Astrocyte (in vitro differentiated cells and primary cell): ENCODE measurements around the gene DCAF6. TPM values are rescaled to one million over a fixed set of nuclear protein-coding genes. Genes with fewer than 3 reads are reported as not detected.
A peak's percentile ranks its signal among the peaks of the same experiment; 100 is the strongest.

Experiments
- DNase-seq: peaks from one replicate; pipeline ENCODE4 v3.0.0-alpha.2; 2010; ENCODE audit warnings: low read depth
- FAIRE-seq: peaks from 2 replicates; lab custom pipeline; 2011; peaks lifted over from hg19 to GRCh38; lab: Jason Lieb, UNC
- H2AFZ ChIP-seq: 2 replicates; pipeline ENCODE4 v1.6.0; 2012; ENCODE audit warnings: low read depth, low read length, inconsistent platforms
- H3K27ac ChIP-seq: 2 replicates; pipeline ENCODE4 v1.5.1; 2011; ENCODE audit warnings: low read depth, low read length, inconsistent platforms
- H3K27me3 ChIP-seq: 2 replicates; pipeline ENCODE4 v1.6.0; 2011; ENCODE audit warnings: low read length, inconsistent platforms; ENCODE audit not compliant: insufficient read depth
- H3K36me3 ChIP-seq: 2 replicates; pipeline ENCODE4 v1.5.1; 2011; ENCODE audit warnings: low read length, inconsistent platforms; ENCODE audit not compliant: insufficient read depth
- H3K4me1 ChIP-seq: 2 replicates; pipeline ENCODE4 v1.5.1; 2011; ENCODE audit warnings: low read length, inconsistent platforms; ENCODE audit not compliant: insufficient read depth
- H3K4me2 ChIP-seq: 2 replicates; pipeline ENCODE4 v1.6.0; 2012; ENCODE audit warnings: low read length, inconsistent platforms
- H3K4me3 ChIP-seq: 2 replicates; pipeline ENCODE4 v1.5.1; 2011; ENCODE audit warnings: low read depth, mild to moderate bottlenecking, low read length, inconsistent platforms; ENCODE audit not compliant: insufficient read depth
- H3K79me2 ChIP-seq: 2 replicates; pipeline ENCODE4 v1.6.0; 2012; ENCODE audit warnings: mild to moderate bottlenecking, low read length, inconsistent platforms; ENCODE audit not compliant: insufficient read depth
- H3K9ac ChIP-seq: 2 replicates; pipeline ENCODE4 v1.6.0; 2012; ENCODE audit warnings: mild to moderate bottlenecking, low read length, inconsistent platforms
- H3K9me3 ChIP-seq: 2 replicates; pipeline ENCODE4 v1.5.1; 2012; ENCODE audit warnings: low read depth, mild to moderate bottlenecking, low read length, inconsistent platforms; ENCODE audit not compliant: insufficient read depth
- H4K20me1 ChIP-seq: 2 replicates; pipeline ENCODE4 v1.6.0; 2012; ENCODE audit warnings: low read length, inconsistent platforms; ENCODE audit not compliant: insufficient read depth
- H3K27ac Mint-ChIP-seq: one replicate; pipeline ENCODE4 v1.8.0; 2021; ENCODE audit warnings: mild to moderate bottlenecking, mixed read lengths; ENCODE audit not compliant: unreplicated experiment
- H3K27me3 Mint-ChIP-seq: one replicate; pipeline ENCODE4 v1.8.0; 2021; ENCODE audit warnings: low read depth, mixed read lengths; ENCODE audit not compliant: unreplicated experiment
- H3K36me3 Mint-ChIP-seq: one replicate; pipeline ENCODE4 v1.8.0; 2021; ENCODE audit warnings: low read depth, mixed read lengths; ENCODE audit not compliant: unreplicated experiment
- H3K4me1 Mint-ChIP-seq: one replicate; pipeline ENCODE4 v1.8.0; 2021; ENCODE audit warnings: low read depth, mixed read lengths; ENCODE audit not compliant: unreplicated experiment
- H3K4me3 Mint-ChIP-seq: one replicate; pipeline ENCODE4 v1.8.0; 2021; ENCODE audit warnings: mild to moderate bottlenecking, moderate library complexity, mixed read lengths; ENCODE audit not compliant: unreplicated experiment
- H3K9me3 Mint-ChIP-seq: one replicate; pipeline ENCODE4 v1.8.0; 2021; ENCODE audit warnings: mild to moderate bottlenecking, mixed read lengths; ENCODE audit not compliant: unreplicated experiment
- CTCF ChIP-seq: IDR thresholded peaks from 2 replicates; pipeline ENCODE4 v1.5.1; 2011; ENCODE audit warnings: low read depth, mild to moderate bottlenecking, inconsistent platforms, low read length, moderate library complexity; ENCODE audit not compliant: insufficient read depth
- EZH2 ChIP-seq: IDR thresholded peaks from 2 replicates; pipeline ENCODE4 v1.6.1; 2012; ENCODE audit warnings: mild to moderate bottlenecking, low read length, inconsistent platforms; ENCODE audit not compliant: insufficient read depth
- total RNA-seq: library from RNA; stranded (reverse); gene quantifications from 2 replicates; pipeline ENCODE4 v1.2.1, GENCODE V29; 2021

DCAF6 gene
- total RNA-seq, 1 donor from 2014 or later: 57.4 TPM

GRCh38 chr1:167929725-167930124 lies 6.8 kb upstream of the DCAF6 start:
- no peak overlapping the region for H3K4me2 ChIP-seq
- H3K4me3 ChIP-seq: no peak overlapping the region
- Mint-ChIP-seq H3K4me1 (peaks cover 8% of the 10 kb centered on the region), H3K27ac (no peak overlapping the region), H3K9me3 (no peaks in the 10 kb centered on the region), H3K4me3 (no peak overlapping the region), H3K27me3 (no peaks in the 10 kb centered on the region), H3K36me3 (no peaks in the 10 kb centered on the region)
- no peak overlapping the region for H2AFZ ChIP-seq
- no peaks in the 10 kb centered on the region for H3K27me3 ChIP-seq
- no peaks in the 10 kb centered on the region for H3K4me1 ChIP-seq
- H3K36me3 ChIP-seq: no peaks in the 10 kb centered on the region
- DNase-seq: no peak
- no peak for TF ChIP-seq CTCF
- TF ChIP-seq EZH2: no peak
- no peak for FAIRE-seq
- H3K27ac ChIP-seq: no peak overlapping the region
- no peak overlapping the region for H3K9ac ChIP-seq
- H4K20me1 ChIP-seq: peaks cover 4% of the 10 kb centered on the region
- H3K79me2 ChIP-seq: peaks cover 56% of the 10 kb centered on the region
- H3K9me3 ChIP-seq: no peaks in the 10 kb centered on the region

- Mint-ChIP-seq H3K36me3 (no peaks in the 10 kb centered on the region), H3K4me1 (peaks cover 9% of the 10 kb centered on the region), H3K9me3 (no peaks in the 10 kb centered on the region), H3K4me3 (peak overlapping the region; percentile 96), H3K27me3 (no peaks in the 10 kb centered on the region), H3K27ac (no peak overlapping the region)
- no peak overlapping the region for H3K27ac ChIP-seq
- H3K27me3 ChIP-seq: no peaks in the 10 kb centered on the region
- no peaks in the 10 kb centered on the region for H3K9me3 ChIP-seq
- H3K79me2 ChIP-seq: peaks cover 72% of the 10 kb centered on the region
- TF ChIP-seq CTCF (no peak), EZH2 (no peak)
- no peaks in the 10 kb centered on the region for H3K36me3 ChIP-seq
- H3K4me1 ChIP-seq: peaks cover 8% of the 10 kb centered on the region
- no peak overlapping the region for H3K4me3 ChIP-seq
- peak overlapping the region; percentile 99 for H3K4me2 ChIP-seq
- peaks cover 12% of the 10 kb centered on the region for H4K20me1 ChIP-seq
- H2AFZ ChIP-seq: no peak overlapping the region
- no peak for FAIRE-seq
- no peak for DNase-seq
- no peak overlapping the region for H3K9ac ChIP-seq
Measured at GRCh38 chr1:167933788-167934187, 2.7 kb upstream of the DCAF6 start.

- peak overlapping the region; percentile 84 for H3K27ac ChIP-seq
- FAIRE-seq (no peak), DNase-seq (no peak)
- H3K79me2 ChIP-seq: peaks cover 74% of the 10 kb centered on the region
- H2AFZ ChIP-seq: peak overlapping the region; percentile 87
- Mint-ChIP-seq H3K36me3 (no peaks in the 10 kb centered on the region), H3K9me3 (no peaks in the 10 kb centered on the region), H3K4me1 (peaks cover 9% of the 10 kb centered on the region), H3K4me3 (peak overlapping the region; percentile 96), H3K27ac (peak overlapping the region; percentile 89), H3K27me3 (no peaks in the 10 kb centered on the region)
- no peaks in the 10 kb centered on the region for H3K9me3 ChIP-seq
- no peaks in the 10 kb centered on the region for H3K27me3 ChIP-seq
- H3K4me1 ChIP-seq: peaks cover 8% of the 10 kb centered on the region
- TF ChIP-seq EZH2: no peak
- no peak for TF ChIP-seq CTCF
- peak overlapping the region; percentile 84 for H3K4me3 ChIP-seq
- peak overlapping the region; percentile 99 for H3K9ac ChIP-seq
- peaks cover 12% of the 10 kb centered on the region for H4K20me1 ChIP-seq
- H3K4me2 ChIP-seq: peak overlapping the region; percentile 99
- H3K36me3 ChIP-seq: no peaks in the 10 kb centered on the region
Measured at GRCh38 chr1:167934426-167935215, 1.9 kb upstream of the DCAF6 start.
